HEK293 (cell line): ENCODE measurements around the gene RIN3.

Experiments used
- MYNN ChIP-seq: fragments of 450-650 bp; formaldehyde crosslinking; IDR thresholded peaks from 2 replicates; pipeline ENCODE4 v1.5.1; 2016; ENCODE audit warnings: missing biosample characterization, missing genetic modification characterization, borderline replicate concordance
- SP3 ChIP-seq: fragments of 450-650 bp; formaldehyde crosslinking; IDR thresholded peaks from 2 replicates; pipeline ENCODE4 v1.5.1; 2016; ENCODE audit warnings: missing biosample characterization, missing genetic modification characterization
- ZBTB48 ChIP-seq: fragments of 450-650 bp; formaldehyde crosslinking; IDR thresholded peaks from 2 replicates; pipeline ENCODE4 v1.5.1; 2016; ENCODE audit warnings: missing biosample characterization, missing genetic modification characterization
- ZNF175 ChIP-seq: fragments of 450-650 bp; formaldehyde crosslinking; IDR thresholded peaks from 2 replicates; pipeline ENCODE4 v1.5.1; 2016; ENCODE audit warnings: missing biosample characterization, missing genetic modification characterization
- ZNF521 ChIP-seq: fragments of 450-650 bp; formaldehyde crosslinking; IDR thresholded peaks from 2 replicates; pipeline ENCODE4 v1.5.1; 2017; ENCODE audit warnings: missing biosample characterization, mild to moderate bottlenecking, missing genetic modification characterization
- ZNF596 ChIP-seq: fragments of 450-650 bp; IDR thresholded peaks from 2 replicates; pipeline ENCODE4 v1.5.0; 2018; ENCODE audit warnings: missing biosample characterization, mild to moderate bottlenecking, missing genetic modification characterization, moderate library complexity
- ZNF621 ChIP-seq: fragments of 450-650 bp; formaldehyde crosslinking; IDR thresholded peaks from 2 replicates; pipeline ENCODE4 v1.5.1; 2017; ENCODE audit warnings: missing biosample characterization, missing genetic modification characterization
- ZNF776 ChIP-seq: fragments of 450-650 bp; formaldehyde crosslinking; IDR thresholded peaks from 2 replicates; pipeline ENCODE4 v1.5.0; 2017; ENCODE audit warnings: missing biosample characterization, missing genetic modification characterization, borderline replicate concordance

DNA sequence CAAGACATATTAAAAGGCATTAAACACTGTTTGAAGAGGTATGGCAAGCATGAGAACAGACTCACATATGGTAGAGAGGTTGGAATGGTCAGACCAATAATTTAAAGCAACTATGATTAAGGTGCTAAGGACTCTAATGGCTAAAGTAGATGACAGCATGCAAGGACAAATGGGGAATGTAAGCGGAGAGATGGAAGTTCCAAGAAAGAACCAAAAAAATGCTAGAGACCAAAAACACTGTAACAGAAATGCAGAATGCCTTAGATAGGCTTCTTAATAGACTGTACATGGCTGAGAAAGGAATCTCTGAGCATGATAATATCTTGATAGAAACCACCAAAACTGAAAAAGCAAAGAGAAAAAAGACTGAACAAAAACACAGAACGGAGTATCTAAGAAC is 77.4 kb downstream of the RIN3 start:
- TF ChIP-seq ZNF175 (tag by site-specific recombination) (no peak), ZNF776 (no peak), ZNF521 (tag by site-specific recombination) (no peak), ZNF596 (no peak), ZBTB48 (tag by site-specific recombination) (no peak), ZNF621 (tag by site-specific recombination) (no peak), SP3 (tag by site-specific recombination) (no peak), MYNN (tag by site-specific recombination) (no peak)
